SU-DHL-6 (cell line): Measurements from ENCODE around the gene DOCK8.
"Not testable (repeated sequence)": the region's sequence is repeated elsewhere in the genome, so short reads cannot be mapped to it uniquely, and the experiment has no call there.

Experiments used
- CTCF ChIP-seq: fragments of 200-600 bp; sonication (generic); IDR thresholded peaks from one replicate; pipeline ENCODE4 v1.5.1; 2017; ENCODE audit warnings: antibody characterized with exemption, mild to moderate bottlenecking, low read length, moderate library complexity; ENCODE audit not compliant: insufficient read depth, poor library complexity, severe bottlenecking
- EZH2phosphoT487 ChIP-seq: fragments of 200-600 bp; sonication (generic), shearing (Covaris generic); conservative IDR thresholded peaks from 2 replicates; pipeline ENCODE4 v1.6.1; 2018; ENCODE audit warnings: mild to moderate bottlenecking, antibody characterized with exemption, low read length, moderate library complexity, mixed read lengths

GRCh38 chr9:213901-214300 lies 764 bp upstream of the DOCK8 start:
- not testable (repeated sequence) for TF ChIP-seq CTCF, EZH2phosphoT487
